NCI-H1930 (cell line): ENCODE data around the gene TBC1D22A.

Experiments used
- DNase-seq, 2 experiments: peaks; one replicate each; lab custom pipeline; 2025; lab: John Stamatoyannopoulos, UW

The TBC1D22A gene

DNA sequence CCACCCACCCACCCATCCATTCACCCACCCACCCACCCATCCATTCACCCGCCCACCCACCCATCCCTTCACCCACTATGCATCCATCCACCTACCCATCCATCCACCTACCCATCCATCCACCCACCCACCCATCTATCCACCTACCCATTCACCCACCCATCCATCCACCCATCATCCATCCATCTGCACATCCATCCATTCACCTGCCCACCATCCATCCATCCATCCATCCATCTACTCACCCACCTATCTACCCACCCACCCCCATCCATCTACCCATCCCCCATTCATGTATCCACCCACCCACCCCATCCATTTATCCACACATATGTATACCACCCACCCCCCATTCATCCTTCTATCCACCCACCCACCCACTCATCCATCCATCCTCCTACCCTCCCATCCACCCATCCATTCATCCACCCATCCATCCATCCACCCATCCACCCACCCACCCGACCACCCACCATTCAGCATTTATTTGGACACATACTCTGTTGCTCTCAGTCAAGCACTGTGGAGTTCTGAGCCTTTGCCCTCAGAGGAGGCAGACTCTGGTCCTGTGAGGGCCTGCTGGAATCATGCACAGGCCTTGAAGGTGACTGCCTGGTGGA, 380.1 kb downstream of the TBC1D22A start:
- DNase-seq, result no peak

DNA sequence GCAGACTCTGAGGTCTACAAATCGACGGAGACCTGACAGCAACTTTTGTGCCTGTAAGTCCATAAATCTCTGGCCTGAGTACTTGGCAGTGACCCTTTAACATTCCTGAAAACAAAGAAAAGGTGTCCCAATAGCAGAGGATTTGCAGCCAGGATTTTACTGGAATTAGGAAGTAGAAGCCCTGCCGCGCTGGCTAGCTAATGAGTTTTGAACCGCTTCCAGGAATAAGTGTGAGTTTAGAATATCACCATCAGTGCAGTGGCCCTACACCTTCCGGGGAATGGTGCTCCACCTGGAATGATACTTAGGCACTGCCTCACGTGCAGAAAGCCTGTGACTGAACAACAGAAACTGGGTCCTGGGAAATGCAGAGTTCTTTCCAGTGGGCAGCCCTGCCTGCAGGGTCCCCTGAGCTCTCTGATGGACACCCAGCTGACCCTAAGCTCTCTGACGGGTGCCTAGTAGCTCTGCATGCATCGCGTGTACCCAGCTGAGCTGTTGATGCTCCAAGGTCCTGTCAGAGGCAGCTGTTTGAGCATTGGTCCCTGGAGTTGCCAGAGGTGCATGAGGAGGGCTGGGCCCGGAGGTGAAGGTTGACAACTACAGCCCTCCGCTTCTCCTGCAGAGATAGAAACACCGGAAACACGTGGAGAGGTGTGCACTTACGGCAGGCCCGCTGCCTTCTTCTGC, 380.9 kb downstream of the TBC1D22A start:
- DNase-seq, result no peak

GRCh38 chr22:47144076-47144765, 381.8 kb downstream of the TBC1D22A start:
- no peak for DNase-seq

DNA sequence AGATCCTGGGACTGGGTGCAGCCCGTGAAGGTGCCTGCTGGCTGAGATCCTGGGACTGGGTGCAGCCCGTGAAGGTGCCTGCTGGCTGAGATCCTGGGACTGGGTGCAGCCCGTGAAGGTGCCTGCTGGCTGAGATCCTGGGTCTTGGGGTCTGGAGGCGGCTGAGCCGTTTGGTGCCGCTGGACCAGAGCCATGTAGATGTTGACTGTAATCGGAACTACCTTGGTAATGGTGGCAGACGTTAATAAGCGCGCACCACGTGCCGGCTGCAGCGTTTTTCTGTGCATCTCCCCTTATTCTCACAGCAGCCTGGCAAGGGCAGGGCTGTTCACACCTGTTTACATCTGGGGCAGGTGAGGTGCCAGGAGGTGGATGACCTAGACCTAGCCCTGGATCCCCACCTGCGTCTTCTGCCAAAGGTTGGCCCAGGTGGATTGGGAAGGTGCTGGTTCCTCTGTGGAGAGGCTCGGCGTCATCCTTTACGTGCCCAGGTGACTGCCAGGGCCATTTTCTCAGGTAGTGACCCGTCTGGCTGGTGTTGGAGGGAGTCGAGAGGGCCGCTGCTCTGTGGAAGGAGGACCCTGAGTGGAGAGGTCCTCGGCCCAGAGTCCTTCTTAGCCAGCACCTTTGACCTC, 382.5 kb downstream of the TBC1D22A start:
- no peak for DNase-seq

- DNase-seq, result no peak
Observed at GRCh38 chr22:47145883-47146282, 383.4 kb downstream of the TBC1D22A start.

GRCh38 chr22:47146391-47146790, 383.9 kb downstream of the TBC1D22A start:
- DNase-seq, result no peak

DNA sequence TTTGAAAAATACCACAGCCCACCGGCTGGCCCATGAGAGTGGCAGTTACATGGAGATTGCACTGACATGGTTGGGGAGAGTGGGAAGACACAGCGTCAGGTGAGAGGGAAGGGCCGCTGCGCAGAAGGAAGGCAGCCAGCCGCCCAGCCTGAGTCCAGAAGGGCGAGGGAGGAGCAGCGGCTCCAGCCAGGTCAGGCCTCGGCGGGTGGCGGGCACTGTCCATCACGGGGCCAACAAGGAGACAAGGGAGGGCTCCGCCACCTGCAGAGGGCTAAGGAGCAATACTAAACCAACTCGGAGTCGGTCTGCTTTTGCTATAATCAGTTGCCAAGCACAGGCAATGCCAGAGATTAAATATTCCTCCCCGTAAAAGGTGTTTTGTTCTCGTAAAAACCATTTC, 384.5 kb downstream of the TBC1D22A start:
- DNase-seq, result no peak

- no peak for DNase-seq
Observed at GRCh38 chr22:47147572-47147971, 385.1 kb downstream of the TBC1D22A start.

- DNase-seq, result no peak
Observed at GRCh38 chr22:47148510-47148909, 386.1 kb downstream of the TBC1D22A start.

DNA sequence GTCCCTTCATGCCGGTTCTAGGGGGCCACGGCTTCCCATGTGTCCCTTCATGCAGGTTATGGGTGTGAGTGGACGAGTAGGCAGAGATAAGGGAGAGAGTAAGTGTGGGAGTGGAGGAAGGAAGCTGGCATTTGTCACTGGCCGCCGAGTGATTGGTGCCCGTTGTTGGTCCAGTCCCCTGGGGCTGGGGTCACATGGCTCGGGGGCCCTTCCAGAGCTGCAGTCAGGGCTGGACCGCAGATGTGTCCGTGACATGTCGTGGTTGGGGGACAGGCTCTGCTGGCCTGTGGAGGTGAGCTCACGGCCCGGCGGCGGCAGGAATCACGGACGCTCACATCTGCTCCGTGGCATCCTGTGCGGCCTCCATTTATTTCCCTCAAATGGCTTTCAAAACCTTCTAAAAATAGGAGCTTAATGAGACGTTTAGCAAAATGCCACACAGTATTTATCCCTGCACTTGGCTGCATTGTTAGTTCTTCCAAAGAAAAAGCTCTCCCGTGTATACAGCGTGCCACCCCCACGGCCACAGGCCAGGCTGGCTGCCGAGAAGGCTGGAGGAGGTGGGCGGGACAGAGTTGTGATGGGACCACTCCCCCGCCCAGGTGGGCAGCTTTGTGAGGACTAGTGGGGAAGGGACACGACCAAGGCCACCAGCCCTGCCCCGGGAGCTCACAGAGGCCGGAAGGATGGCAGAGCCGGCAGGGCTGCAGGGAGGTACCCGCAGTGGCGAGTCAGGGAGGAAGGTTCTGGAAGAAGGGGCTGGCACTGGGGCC, 386.7 kb downstream of the TBC1D22A start:
- DNase-seq, result no peak

GRCh38 chr22:47149976-47150375, 387.5 kb downstream of the TBC1D22A start:
- no peak for DNase-seq

DNA sequence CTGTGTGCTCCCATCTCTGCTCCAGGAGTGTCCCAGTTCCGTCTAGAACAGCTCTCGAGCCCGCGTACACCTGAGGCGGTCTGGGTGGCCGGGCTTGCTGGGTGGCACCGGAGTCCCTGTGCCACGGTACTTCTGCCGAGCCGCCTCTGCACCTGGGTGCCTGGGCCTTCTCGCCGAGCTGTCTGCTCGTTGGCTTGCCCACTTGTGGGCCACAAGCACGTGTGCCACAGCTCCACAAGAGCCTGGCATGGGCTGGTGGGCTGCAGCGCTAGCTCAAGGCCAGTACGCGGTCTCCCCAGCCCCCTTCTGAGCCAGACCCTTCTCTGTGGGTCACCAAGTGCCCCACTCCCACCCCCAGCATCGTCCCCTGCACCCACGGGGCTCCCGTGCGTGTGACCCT, 388.0 kb downstream of the TBC1D22A start:
- DNase-seq, result no peak

- no peak for DNase-seq
Observed at GRCh38 chr22:47151064-47151463, 388.6 kb downstream of the TBC1D22A start.

- no peak for DNase-seq
Observed at GRCh38 chr22:47151490-47151889, 389.0 kb downstream of the TBC1D22A start.

DNA sequence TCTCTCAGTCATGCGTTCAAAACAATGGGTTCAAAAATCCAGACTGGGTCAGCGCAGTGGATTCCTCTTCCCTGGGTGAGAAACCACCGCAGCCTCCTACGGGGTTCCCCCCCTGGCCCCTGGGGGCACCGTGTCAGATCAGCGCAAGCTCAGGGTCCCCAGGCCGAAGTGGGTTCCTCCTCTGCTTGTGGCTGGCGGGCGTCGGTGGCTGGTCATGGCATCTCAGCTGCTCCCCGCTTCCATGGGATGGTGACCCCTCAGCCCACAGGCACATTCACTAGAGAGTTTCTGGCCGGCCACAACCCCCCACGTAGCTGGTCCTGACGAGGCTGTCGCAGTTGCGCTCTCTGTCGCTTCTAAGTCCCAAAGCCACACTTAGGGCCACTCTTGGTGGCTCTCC, 389.8 kb downstream of the TBC1D22A start:
- DNase-seq, result no peak

DNA sequence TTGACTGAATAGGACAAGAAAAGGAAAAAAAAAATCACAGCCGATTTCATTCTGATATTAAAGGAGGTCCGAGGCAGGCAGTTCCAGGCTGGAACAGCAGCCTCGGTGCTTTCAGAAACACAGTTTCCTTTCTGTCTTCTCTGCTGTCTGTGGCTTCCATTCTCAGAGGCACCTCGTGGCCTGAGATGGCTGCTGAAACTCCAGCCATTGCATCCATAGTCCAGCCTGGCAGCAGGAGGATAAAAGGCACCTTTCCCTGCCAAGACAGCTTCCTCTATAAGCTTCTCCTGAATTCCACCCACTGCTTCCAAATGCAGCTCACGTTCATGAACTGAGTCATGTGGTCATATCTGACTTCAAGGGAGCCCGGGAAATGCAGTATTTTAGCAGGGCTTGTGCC, 390.5 kb downstream of the TBC1D22A start:
- no peak for DNase-seq

DNA sequence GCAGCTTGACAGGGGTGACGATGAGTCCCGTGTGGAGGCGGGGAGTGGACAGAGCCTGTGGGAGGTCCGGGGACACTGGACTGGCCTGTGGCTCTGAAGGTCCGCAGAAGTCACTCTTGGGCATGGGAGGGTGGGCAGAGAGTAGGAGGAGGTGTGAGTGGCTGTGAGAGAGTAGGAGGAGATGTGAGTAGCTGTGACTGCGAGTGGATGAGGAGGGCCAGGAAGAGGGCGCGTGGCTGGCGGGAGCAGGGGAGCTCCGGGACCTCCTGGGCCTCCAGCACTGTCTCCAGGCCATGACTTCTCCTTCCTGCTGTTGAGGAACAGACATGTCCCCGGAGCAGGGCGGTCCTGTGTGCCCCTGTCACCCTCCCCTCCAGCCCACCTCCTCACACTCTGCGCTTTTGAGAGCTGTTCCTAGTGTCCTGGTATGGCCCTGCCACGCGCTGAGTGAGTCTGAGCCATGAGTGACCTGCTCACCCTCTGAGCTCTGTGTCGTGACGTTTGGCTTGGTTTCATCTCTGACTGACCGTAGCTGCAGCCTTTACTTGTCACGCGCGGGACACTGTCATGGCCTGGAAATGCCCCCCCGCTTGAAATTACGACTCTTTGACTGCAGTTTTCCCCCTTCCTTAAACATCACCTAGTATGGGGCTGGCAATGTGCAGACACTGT, 391.5 kb downstream of the TBC1D22A start:
- no peak for DNase-seq

GRCh38 chr22:47154621-47155081, 392.2 kb downstream of the TBC1D22A start:
- no peak for DNase-seq

GRCh38 chr22:47155131-47155885, 392.9 kb downstream of the TBC1D22A start:
- DNase-seq, result no peak

GRCh38 chr22:47155912-47156311, 393.5 kb downstream of the TBC1D22A start:
- no peak for DNase-seq
